T-cell (primary cell): Measurements from ENCODE around the gene ISM1. TPM values are rescaled to one million over a fixed set of nuclear protein-coding genes. Genes with fewer than 3 reads are reported as not detected.

Experiments used
- ATAC-seq, 4 experiments: fragments of 200-7000 bp in 3 of 4; fragments of 150-1000 bp in 1 of 4; cut with Tn5 transposase; replicated peaks in 1 of 4; 1 replicate in 3 of 4; 2 replicates in 1 of 4; pipeline ENCODE4 v1.10.0; 2021; ENCODE audit warnings: moderate library complexity in 3 of 4, mild to moderate bottlenecking in 2 of 4, moderate number of reproducible peaks in 1 of 4
- CTCF ChIA-PET, 2 donors: fragments of 300-600 bp; sonication (Branson Sonifier 250); formaldehyde crosslinking; loops; one replicate each; lab custom pipeline; 2022; ENCODE audit warnings: antibody characterized with exemption in 2 of 2; lab: Charles Lee
- POLR2A ChIA-PET, 2 donors: fragments of 300-600 bp; sonication (Branson Sonifier 250); formaldehyde crosslinking; loops; one replicate each; lab custom pipeline; 2022; ENCODE audit warnings: antibody characterized with exemption in 2 of 2; lab: Charles Lee
- DNase-seq, 35 experiments: peaks; one replicate each; pipeline versions ENCODE4 v3.0.0 to v3.0.0-alpha.2; 2013 to 2023
- H3K27ac ChIP-seq: one replicate; pipeline ENCODE4 v1.5.1; 2013; ENCODE audit warnings: low read length
- H3K27me3 ChIP-seq, 2 experiments: replicated peaks in 1 of 2; 1 replicate in 1 of 2; 2 replicates in 1 of 2; pipeline versions ENCODE4 v1.6.1 to v1.7.0; 2013; ENCODE audit warnings: low read length in 1 of 2, mixed read lengths in 1 of 2; ENCODE audit not compliant: control insufficient read depth in 2 of 2, insufficient read depth in 2 of 2; ENCODE audit errors: extremely low read depth in 1 of 2
- H3K36me3 ChIP-seq, 2 donors: 1 replicate in 1 of 2; 2 replicates in 1 of 2; pipeline versions ENCODE4 v1.6.1 to v1.7.0; 2013; ENCODE audit warnings: low read length in 1 of 2; ENCODE audit not compliant: control insufficient read depth in 2 of 2, insufficient read depth in 1 of 2; ENCODE audit errors: extremely low read depth in 1 of 2
- H3K4me1 ChIP-seq, 2 experiments: 1 replicate in 1 of 2; 2 replicates in 1 of 2; pipeline versions ENCODE4 v1.6.1 to v1.7.0; 2013; ENCODE audit warnings: low read length in 2 of 2, mixed read lengths in 1 of 2; ENCODE audit not compliant: insufficient read depth in 2 of 2, control insufficient read depth in 1 of 2; ENCODE audit errors: extremely low read depth in 1 of 2
- H3K4me3 ChIP-seq, 2 donors: 1 replicate in 1 of 2; 2 replicates in 1 of 2; pipeline versions ENCODE4 v1.5.1 to v1.7.0; 2013; ENCODE audit warnings: mild to moderate bottlenecking in 2 of 2, low read length in 1 of 2, moderate library complexity in 1 of 2; ENCODE audit not compliant: control insufficient read depth in 1 of 2; ENCODE audit errors: extremely low read depth in 1 of 2
- H3K9me3 ChIP-seq: 2 replicates; pipeline ENCODE4 v1.7.0; 2013
- H3K27ac Mint-ChIP-seq, 2 donors: one replicate each; pipeline ENCODE4 v1.8.0; 2020 to 2021; ENCODE audit warnings: mild to moderate bottlenecking in 2 of 2, mixed read lengths in 2 of 2
- H3K27me3 Mint-ChIP-seq, 2 donors: one replicate each; pipeline ENCODE4 v1.8.0; 2021 to 2022; ENCODE audit warnings: mixed read lengths in 2 of 2
- H3K36me3 Mint-ChIP-seq: one replicate; pipeline ENCODE4 v1.8.0; 2021; ENCODE audit warnings: mixed read lengths
- H3K4me1 Mint-ChIP-seq, 3 donors: one replicate each; pipeline ENCODE4 v1.8.0; 2020 to 2022; ENCODE audit warnings: mixed read lengths in 3 of 3, mild to moderate bottlenecking in 1 of 3
- H3K4me3 Mint-ChIP-seq, 3 donors: one replicate each; pipeline ENCODE4 v1.8.0; 2020 to 2022; ENCODE audit warnings: mild to moderate bottlenecking in 3 of 3, mixed read lengths in 3 of 3, moderate library complexity in 3 of 3
- H3K9me3 Mint-ChIP-seq, 3 donors: one replicate each; pipeline ENCODE4 v1.8.0; 2020 to 2022; ENCODE audit warnings: mixed read lengths in 3 of 3
- WGBS: methylation state at CpG from one replicate; pipeline ENCODE4 v1.1.5; 2013; ENCODE audit warnings: missing lambda C conversion rate; ENCODE audit not compliant: insufficient coverage; 5-methylcytosine and 5-hydroxymethylcytosine counted together
- total RNA-seq, 35 experiments: library from RNA in 6 of 35; stranded (reverse) in 6 of 35; fragments of 120-200 nt in 1 of 35; gene quantifications; one replicate each; pipeline versions ENCODE4 v1.2.1 to v1.2.4 and lab custom pipeline; 2013 to 2026

ISM1 gene
- total RNA-seq, 5 donors from 2014 or later (not counting 1 experiment from before 2014, with no cell fraction given) = 2.9 to 6.2 (median 4.5) TPM

DNA sequence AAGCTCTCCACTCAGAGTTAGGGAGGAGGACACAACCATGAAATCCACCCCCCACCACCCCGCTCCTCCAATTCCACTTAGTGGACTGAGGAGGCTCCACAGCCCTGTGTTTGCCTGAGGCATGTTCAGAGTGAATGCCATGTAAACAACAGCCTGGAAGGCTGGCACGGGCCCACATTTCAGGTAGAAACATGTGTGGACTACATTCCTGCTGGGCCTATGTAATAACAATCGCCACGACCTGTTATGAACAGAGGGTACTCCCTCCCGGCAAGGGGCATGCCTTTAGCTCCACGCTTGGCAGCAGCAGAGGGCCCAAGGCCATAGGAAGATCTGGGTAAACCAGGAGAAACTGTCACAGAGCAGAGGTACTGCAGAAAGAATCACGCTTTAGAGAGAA lies 65.5 kb downstream of the ISM1 start:
- 88% methylated on average over 6 of the region's 7 CpGs for WGBS
- no peaks in the 10 kb centered on the region for H3K4me1 Mint-ChIP-seq
- Histone ChIP-seq H3K36me3 (no peaks in the 10 kb centered on the region), H3K27ac (no peak overlapping the region), H3K4me3 (no peak overlapping the region), H3K27me3 (no peaks in the 10 kb centered on the region), H3K9me3 (no peaks in the 10 kb centered on the region), H3K4me1 (no peaks in the 10 kb centered on the region)
- H3K27ac Mint-ChIP-seq = no peak overlapping the region
- no peak overlapping the region for H3K4me3 Mint-ChIP-seq
- H3K36me3 Mint-ChIP-seq = peaks cover 25% of the 10 kb centered on the region
- CTCF ChIA-PET = no interaction called here
- no peaks in the 10 kb centered on the region for H3K9me3 Mint-ChIP-seq
- no peak for ATAC-seq
- H3K27me3 Mint-ChIP-seq = no peaks in the 10 kb centered on the region
- DNase-seq = no peak
- POLR2A ChIA-PET = no interaction called here

GRCh38 chr20:13288357-13288756 lies 67.3 kb downstream of the ISM1 start:
- 96% methylated on average over 9 of the region's 12 CpGs for WGBS
- no peaks in the 10 kb centered on the region for H3K9me3 Mint-ChIP-seq
- H3K9me3 ChIP-seq = no peaks in the 10 kb centered on the region

GRCh38 chr20:13289031-13289430 lies 68.0 kb downstream of the ISM1 start:
- Histone ChIP-seq H3K4me1 (no peaks in the 10 kb centered on the region), H3K27ac (no peak overlapping the region), H3K36me3 (no peaks in the 10 kb centered on the region), H3K9me3 (no peaks in the 10 kb centered on the region), H3K27me3 (peaks cover 0 to 2% of the 10 kb centered on the region in 2 experiments), H3K4me3 (no peak overlapping the region)
- Mint-ChIP-seq H3K9me3 (no peaks in the 10 kb centered on the region), H3K4me1 (no peaks in the 10 kb centered on the region), H3K27me3 (no peaks in the 10 kb centered on the region), H3K36me3 (peaks cover 28% of the 10 kb centered on the region), H3K27ac (no peak overlapping the region), H3K4me3 (no peak overlapping the region)
- DNase-seq (no peak), ATAC-seq (no peak)
- ChIA-PET POLR2A (no interaction called here), CTCF (no interaction called here)
- WGBS = 65% methylated on average over 3 of the region's 6 CpGs

More at GRCh38 chr20:13288357-13288756, 67.3 kb downstream of the ISM1 start:
- H3K27me3 ChIP-seq = peaks cover 0 to 2% of the 10 kb centered on the region in 2 experiments
- H3K4me3 Mint-ChIP-seq = no peak overlapping the region
- no peak overlapping the region for H3K27ac ChIP-seq
- DNase-seq (no peak), ATAC-seq (no peak)
- H3K27ac Mint-ChIP-seq = no peak overlapping the region
- H3K4me3 ChIP-seq = no peak overlapping the region
- no peaks in the 10 kb centered on the region for H3K4me1 ChIP-seq
- H3K4me1 Mint-ChIP-seq = no peaks in the 10 kb centered on the region
- ChIA-PET CTCF (no interaction called here), POLR2A (no interaction called here)
- H3K36me3 Mint-ChIP-seq = peaks cover 28% of the 10 kb centered on the region
- no peaks in the 10 kb centered on the region for H3K36me3 ChIP-seq
- H3K27me3 Mint-ChIP-seq = no peaks in the 10 kb centered on the region

- Mint-ChIP-seq H3K4me3 (no peak overlapping the region), H3K36me3 (peaks cover 33% of the 10 kb centered on the region), H3K27ac (no peak overlapping the region), H3K4me1 (no peaks in the 10 kb centered on the region), H3K9me3 (no peaks in the 10 kb centered on the region), H3K27me3 (no peaks in the 10 kb centered on the region)
- WGBS = no CpG with 5 or more reads among the region's 2 CpGs
- Histone ChIP-seq H3K4me1 (no peaks in the 10 kb centered on the region), H3K27me3 (peaks cover 0 to 4% of the 10 kb centered on the region in 2 experiments), H3K4me3 (no peak overlapping the region), H3K36me3 (no peaks in the 10 kb centered on the region), H3K27ac (no peak overlapping the region), H3K9me3 (no peaks in the 10 kb centered on the region)
- DNase-seq (no peak), ATAC-seq (no peak)
- POLR2A ChIA-PET = no interaction called here
- CTCF ChIA-PET = no interaction called here
Measured at GRCh38 chr20:13290724-13291123, 69.7 kb downstream of the ISM1 start.

GRCh38 chr20:13291157-13291556 lies 70.1 kb downstream of the ISM1 start:
- no peaks in the 10 kb centered on the region for H3K27me3 Mint-ChIP-seq
- CTCF ChIA-PET = no interaction called here
- H3K36me3 Mint-ChIP-seq = peaks cover 31% of the 10 kb centered on the region
- Histone ChIP-seq H3K27ac (no peak overlapping the region), H3K9me3 (no peaks in the 10 kb centered on the region), H3K4me1 (no peaks in the 10 kb centered on the region), H3K4me3 (no peak overlapping the region), H3K36me3 (no peaks in the 10 kb centered on the region), H3K27me3 (peaks cover 0 to 4% of the 10 kb centered on the region in 2 experiments)
- H3K4me3 Mint-ChIP-seq = no peak overlapping the region
- no peak for DNase-seq
- 79% methylated on average over 5 of the region's 5 CpGs for WGBS
- POLR2A ChIA-PET = interaction anchor here in 1 of 2 donors (0.8 kb wide), 1 partner anchor 12 kb away, joined by 3 read pairs; no protein-coding TSS in a partner anchor
- H3K4me1 Mint-ChIP-seq = no peaks in the 10 kb centered on the region
- H3K9me3 Mint-ChIP-seq = no peaks in the 10 kb centered on the region
- no peak overlapping the region for H3K27ac Mint-ChIP-seq
- no peak for ATAC-seq

GRCh38 chr20:13292201-13292885 lies 71.3 kb downstream of the ISM1 start:
- Histone ChIP-seq H3K36me3 (no peaks in the 10 kb centered on the region), H3K9me3 (no peaks in the 10 kb centered on the region), H3K27ac (no peak overlapping the region), H3K27me3 (peaks cover 0 to 4% of the 10 kb centered on the region in 2 experiments), H3K4me3 (no peak overlapping the region), H3K4me1 (no peaks in the 10 kb centered on the region)
- WGBS = 88% methylated on average over 6 of the region's 11 CpGs
- DNase-seq (no peak), ATAC-seq (no peak)
- H3K9me3 Mint-ChIP-seq = no peaks in the 10 kb centered on the region
- H3K4me3 Mint-ChIP-seq = no peak overlapping the region
- H3K36me3 Mint-ChIP-seq = peaks cover 26% of the 10 kb centered on the region
- no peak overlapping the region for H3K27ac Mint-ChIP-seq
- ChIA-PET CTCF (interaction anchor here in 1 of 2 donors (0.5 to 0.6 kb wide), 2 partner anchors 77 to 250 kb away, joined by 3 to 4 read pairs; no protein-coding TSS in a partner anchor), POLR2A (no interaction called here)
- no peaks in the 10 kb centered on the region for H3K4me1 Mint-ChIP-seq
- H3K27me3 Mint-ChIP-seq = no peaks in the 10 kb centered on the region
